Iris pigment epithelial cell (primary cell): ENCODE results near the gene ASPG.
A peak's percentile ranks its signal among the peaks of the same experiment; 100 is the strongest.

ENCODE experiments used
- DNase-seq: peaks from one replicate; pipeline ENCODE4 v3.0.0-alpha.2; 2011; ENCODE audit warnings: low read depth

The ASPG gene

GRCh38 chr14:104075530-104076151 is 9.9 kb upstream of the ASPG start:
- peak; percentile 22 for DNase-seq

GRCh38 chr14:104076743-104077142 is 8.8 kb upstream of the ASPG start:
- DNase-seq = no peak

- peak; percentile 84 for DNase-seq
Measured at GRCh38 chr14:104078031-104078455, 7.5 kb upstream of the ASPG start.

DNA sequence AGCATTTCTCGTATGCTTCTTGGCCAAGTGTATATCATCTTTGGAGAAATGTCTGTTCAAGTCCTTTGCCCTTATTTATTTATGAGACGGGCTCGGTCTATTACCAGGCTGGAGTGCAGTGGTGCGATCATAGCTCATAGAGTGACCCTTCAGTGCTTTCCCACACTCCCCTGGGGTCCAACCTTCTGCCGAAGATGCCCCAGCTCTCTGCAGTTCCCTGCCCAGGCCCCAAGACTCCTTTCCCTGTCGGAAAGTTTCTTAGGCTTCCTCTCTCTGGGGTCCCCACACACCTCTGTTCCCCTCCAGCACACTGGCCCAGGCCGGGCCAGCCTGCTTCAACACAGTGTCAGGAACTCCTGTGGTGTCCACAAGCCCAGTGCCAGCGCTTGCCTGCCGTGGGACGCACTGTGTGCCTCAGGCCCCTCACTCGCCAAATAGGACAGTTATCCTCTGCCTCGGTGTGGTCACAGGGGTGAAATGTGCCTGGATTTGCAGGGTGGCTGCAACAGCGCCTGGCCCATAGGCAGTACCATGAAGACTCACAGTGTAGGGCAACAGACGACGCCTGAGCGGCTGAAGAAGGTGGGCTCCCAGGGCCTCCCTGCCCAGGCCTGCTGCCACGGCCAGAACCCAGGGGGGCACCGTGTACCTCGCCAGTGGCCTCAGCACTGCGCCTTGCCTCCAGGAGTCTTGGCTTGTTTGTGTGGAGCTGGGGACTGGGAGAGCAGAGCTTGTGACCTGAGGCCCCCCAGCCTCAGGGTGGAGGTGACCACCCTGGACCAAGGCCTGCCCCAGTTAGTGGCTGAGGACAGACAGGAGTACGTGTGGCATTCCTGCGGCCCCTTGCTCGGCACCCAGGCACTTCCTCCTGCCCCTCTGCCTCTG is 4.9 kb upstream of the ASPG start:
- no peak for DNase-seq

DNA sequence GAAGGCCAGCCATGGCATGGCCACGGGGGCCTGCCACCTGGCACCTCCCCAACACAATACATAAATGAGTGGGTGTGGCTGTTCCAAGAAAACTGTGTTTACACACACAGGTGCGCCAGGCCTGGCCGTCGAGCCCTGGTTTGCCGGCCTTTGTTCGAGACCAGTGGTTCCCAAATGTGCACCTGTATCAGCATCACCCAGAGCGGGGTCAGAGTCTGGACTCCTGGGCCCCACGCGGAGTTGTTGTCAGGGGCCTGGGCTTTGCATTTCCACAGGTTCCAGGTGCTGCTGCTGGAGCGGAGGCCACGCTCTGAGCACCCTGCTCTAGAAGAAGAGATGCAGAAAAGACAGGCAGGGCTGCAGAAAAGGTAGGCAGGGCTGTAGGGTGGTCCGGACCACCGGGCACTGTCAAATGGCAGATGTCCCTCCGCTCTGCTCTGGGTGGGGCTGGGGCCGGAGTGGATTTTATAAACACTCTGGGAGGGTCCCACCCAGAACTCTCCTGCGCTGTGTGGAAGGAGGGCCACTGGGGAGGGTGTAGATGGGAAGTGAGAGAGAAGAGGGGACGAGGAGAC is 4.2 kb upstream of the ASPG start:
- DNase-seq = no peak

DNA sequence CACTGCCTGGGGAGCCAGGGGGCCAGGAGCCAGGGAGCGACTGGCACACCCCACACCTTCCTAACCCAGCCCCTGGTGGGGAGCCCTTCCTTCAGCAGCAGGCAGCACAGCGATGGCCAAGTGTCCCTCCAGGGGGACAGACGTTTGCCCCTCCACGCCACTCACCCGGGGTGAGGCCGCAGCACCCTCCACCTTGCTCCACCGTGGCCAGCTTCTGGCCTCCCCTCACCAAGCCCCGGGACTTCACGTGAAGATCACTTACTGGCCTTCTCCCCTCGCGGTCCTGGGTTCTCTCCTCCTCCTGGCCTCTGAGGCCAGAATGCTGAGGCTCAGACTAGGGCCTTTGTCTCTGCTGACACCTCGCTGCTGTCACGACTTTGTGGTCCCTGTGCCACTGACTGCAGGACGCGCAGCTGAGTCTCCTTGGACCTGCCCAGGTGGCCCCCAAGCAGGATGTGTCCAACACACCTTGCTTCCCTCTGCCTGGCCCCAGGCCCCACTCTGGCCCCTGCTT is 3.5 kb upstream of the ASPG start:
- no peak for DNase-seq

DNA sequence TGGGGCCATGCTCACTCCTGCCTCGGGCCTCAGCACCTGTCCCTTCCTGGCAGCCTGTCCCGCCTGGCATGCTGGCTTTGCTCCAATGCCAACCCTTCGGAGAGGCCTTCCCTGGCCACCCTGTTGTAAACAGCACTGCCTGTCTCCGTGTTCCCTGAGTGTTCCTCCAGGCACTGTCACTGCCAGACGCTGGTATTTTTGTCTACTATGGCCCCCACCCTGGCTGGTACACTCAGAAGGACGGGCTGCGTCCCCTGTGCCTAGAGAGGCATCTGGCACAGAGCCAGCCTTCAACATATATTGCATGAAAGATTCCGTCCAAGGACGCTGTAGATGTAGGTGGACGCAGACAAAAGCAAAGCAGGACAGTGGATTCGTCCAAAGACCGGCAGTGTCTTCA is 2.7 kb upstream of the ASPG start:
- no peak for DNase-seq

DNA sequence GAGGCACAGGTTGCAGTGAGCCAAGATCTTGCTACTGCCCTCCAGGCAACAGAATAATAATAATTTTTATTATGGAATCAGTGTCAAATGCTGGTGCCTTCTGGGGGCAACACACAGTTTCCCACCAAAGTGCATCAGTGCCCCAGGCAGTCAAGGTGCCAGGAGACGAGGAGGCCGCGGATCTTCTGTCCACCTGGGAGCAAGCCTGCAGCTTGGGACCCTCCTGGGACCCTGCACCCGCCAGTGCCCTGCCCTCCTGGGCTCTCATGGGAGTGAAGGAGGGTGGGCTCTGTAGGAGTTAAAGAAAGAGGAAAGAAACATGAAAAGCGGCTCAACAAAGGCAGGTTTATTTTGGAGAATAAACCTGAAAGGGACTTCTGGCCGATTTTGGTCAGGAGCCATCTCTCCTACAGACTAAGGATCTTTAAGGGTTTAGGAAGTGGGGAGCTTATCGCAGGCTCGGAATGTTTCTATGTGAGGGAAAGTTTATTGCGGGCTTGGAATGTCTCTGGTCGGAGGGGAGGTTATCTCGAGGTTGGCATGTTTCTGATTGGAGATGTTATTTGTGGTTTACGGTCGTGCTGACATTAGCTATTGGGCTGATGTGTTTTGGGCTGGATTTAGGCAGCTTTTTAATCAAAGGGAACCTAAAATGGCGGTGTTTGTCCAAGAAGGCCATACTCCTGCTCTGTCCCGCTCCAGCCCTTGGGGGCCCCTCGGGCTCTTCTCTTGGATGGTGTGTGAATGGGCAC is 1.1 kb upstream of the ASPG start:
- DNase-seq = peak; percentile 31

- no peak for DNase-seq
Measured at GRCh38 chr14:104085889-104086201, 345 bp downstream of the ASPG start.

DNA sequence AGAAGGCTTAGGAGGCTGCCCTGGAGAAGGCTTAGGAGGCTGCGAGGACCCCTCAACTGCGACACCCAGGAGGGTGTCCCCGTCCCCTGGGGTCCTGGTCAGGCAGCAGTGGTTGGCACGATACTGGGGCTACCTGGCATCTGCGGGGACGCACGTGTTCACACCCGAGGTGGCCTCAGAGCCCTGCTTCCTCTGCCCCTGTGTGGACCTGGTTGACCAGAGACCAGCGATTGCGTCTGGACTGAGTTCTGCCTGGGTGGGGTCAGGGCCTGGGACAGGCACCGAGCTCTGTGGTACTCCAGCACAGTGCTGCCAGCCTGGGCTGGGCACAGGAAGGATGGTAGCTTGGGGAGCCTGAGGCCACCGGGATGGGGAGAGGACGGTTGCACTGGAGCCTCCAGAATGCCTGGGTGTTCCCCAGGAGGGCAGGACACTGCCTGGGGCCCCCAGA is 735 bp downstream of the ASPG start:
- DNase-seq = no peak

DNA sequence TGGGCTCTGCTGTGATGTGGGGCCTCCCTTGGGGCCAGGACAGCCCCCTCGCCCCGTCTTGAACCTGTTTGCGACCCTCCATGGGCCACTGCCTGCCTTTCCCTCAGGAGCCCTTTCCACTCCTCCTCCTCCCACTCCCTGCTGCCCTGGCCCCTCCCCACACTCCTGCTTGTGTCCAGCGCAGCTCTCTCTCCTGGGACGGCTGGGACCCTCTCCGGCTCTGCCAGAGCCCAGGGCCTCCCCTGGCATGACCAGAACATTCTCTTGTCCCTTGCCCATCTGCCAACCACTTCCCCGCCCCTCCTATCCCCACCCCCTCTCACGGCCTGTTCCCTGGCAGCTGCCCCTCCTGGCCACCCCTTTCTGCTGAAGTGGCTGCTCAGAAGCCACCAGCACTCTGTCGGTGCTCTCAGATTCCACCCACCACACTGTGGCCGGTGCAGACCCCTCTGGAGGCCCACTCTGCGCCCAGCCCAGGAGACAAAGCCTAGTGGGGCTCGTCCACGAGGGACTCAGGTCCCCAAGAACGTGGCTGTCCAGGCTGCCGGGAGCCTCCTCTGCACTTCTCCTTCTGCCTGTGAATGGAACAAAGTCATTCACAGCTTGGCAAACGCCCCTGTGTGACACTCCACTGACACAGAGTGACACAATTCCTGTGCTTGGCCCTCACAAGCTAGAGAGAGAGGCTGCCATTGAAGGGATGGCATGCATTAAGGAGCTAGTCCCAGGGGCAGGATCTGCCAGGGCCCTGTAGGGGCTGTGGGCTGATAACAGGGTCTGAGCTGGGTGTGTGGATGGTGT is 1.4 kb downstream of the ASPG start:
- DNase-seq = no peak

- DNase-seq = no peak
Measured at GRCh38 chr14:104087505-104087904, 2.0 kb downstream of the ASPG start.

DNA sequence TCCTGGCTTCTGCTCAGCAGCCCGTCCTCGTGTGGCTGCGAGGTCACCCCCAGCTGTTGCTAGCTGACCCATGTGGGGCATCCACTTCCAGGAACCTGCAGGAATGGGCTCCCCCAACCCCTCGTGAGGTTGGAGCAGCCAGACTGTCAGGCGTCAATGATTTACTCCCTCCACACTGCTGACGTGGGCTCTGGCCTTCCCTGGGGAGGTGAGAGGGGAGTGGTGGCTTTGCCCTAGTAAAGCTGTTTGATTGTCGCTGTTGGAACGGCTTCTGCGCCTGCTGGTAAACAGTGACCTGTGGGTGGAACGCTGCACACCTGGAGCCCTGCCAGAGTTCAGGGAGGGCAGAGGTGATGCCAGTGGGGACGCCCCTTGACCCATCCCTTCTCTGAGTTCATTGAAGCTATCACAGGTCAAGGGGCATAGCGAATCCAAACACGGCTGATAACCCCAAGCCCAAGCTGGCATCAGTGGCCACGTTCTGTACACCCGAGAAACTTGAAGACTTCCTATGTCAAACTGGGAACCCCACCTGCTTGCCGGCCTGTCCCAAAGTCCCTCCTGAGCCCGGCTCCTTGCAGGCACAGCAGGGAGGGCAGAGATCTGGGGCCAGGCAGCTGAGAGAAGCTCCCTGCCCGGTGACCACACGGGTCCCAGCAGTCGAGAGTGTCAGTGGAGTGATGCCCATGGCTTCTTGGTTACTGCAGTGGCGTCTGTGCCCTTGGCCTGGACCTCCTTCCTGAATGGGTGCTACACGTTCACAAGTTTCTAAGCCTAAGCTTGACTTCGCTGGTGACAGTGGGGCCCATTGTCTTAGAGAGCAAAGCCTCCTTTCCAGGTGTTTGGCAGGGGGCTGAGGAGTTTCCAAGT is 2.7 kb downstream of the ASPG start:
- DNase-seq = no peak

- no peak for DNase-seq
Measured at GRCh38 chr14:104090071-104090748, 4.7 kb downstream of the ASPG start.

DNA sequence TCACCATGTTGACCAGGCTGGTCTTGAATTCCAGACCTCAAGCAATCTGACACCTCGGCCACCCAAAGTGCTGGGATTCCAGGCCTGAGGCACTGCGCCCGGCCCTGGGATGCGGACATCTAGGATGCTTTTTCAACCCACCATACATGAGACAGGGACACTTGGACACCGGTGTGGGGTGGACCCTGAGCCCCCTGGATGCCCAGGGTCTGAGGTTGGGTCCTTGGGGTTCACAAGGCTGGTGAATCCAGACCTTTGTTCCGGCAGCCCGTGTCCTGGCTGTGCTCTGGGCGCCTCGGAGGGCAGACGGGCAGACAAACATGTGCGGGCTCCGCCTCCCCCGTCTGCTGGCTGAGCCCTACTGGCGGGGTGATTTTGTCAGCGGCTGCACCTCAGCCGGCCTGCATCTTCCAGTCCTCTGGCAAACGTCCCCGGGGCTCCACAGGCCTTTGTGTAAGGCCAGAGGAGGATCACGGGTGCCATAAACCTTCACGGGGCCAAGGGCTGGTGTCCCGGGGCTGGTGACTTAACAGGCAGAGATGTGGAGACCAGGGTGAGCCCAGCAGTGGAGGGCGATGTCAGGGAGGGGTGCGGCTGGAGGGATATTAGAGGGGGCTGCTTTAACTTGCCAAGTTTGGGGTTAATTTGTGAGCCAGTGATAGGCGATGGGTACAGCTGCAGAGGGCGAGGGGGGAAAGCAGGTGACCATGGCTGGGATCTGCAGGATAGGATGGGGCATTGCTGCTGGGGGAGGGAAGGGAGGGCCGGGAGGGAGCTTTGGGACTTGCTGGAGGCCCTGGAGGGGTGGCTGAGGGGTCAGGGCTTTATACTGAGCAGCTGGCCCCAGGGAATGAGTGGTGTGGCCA is 5.8 kb downstream of the ASPG start:
- no peak for DNase-seq

DNA sequence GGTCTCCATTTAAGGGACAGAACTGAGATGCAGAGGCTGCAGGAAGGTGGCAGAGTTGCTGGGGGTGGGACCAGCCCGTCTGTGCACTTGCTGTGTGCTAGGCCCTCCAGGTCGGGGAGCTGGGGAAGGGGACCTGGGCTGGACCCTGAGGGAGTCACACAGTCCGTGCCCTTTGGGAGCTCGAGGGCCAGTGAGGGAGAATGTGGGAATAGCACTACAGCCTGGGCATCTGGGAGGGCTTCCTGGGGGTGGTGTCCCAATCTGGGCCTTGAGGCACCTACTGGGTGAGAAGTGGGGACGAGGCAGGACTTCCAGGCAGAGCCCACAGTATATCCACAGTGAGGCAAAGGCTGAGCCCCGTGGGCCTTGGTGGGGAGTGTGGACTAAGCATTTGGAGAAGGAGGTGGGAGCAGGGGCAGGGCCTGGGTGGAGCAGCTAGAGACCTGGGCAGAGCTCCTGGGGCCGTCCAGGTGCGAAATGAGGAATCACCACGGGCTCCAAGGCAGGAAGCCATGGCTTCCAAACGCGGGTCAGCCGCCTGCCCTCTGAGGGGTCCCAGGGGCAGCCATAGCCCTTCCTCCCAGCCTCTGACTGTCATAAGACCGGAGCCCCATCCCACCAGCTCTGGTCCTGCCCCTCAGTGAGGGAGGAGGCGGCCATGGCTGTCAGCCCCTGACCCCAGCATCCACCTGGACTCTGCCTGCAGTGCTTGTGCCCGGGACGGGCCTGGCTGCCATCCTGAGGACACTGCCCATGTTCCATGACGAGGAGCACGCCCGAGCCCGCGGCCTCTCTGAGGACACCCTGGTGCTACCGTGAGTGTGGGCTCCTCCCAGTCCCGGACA is 6.6 kb downstream of the ASPG start:
- no peak for DNase-seq

DNA sequence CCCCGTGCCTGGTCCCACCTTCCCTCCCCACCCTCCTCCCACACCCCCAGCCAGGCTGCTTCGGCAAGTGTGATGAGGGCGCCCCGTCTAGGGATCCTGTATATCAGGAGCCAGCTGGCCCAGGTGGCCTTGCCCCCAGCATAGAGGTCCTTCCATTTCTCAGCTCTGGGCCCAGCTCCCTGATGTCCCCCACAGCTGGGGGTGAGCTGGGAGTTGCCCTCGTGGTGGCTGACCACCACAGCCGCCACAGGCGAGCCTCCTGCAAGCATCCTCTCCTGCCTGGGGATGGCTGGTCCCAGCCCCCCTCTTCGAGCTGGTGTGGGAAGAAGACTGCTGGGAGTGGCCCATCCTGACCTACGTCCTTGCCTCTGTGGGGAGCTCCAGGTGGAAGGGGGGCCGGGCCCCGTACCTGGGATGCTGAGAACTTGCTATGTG is 7.4 kb downstream of the ASPG start:
- DNase-seq = no peak
